H1 (cell line): ENCODE data around the gene SMAD6. TPM values are rescaled to one million over a fixed set of nuclear protein-coding genes. Genes with fewer than 3 reads are reported as not detected.

Experiments used
- CTCF ChIA-PET: fragments of 300-600 bp; sonication (Branson Sonifier 250); formaldehyde crosslinking; loops from one replicate; lab custom pipeline; 2021; ENCODE audit not compliant: partially characterized antibody; lab: Charles Lee
- POLR2A ChIA-PET: fragments of 300-600 bp; sonication (Branson Sonifier 250); formaldehyde crosslinking; loops from one replicate; lab custom pipeline; 2021; ENCODE audit warnings: inconsistent platforms; ENCODE audit not compliant: partially characterized antibody; lab: Charles Lee
- DNase-seq, 2 experiments: peaks; one replicate each; pipeline versions ENCODE4 v3.0.0 to v3.0.0-alpha.2; 2010 to 2022; ENCODE audit warnings: low spot score in 2 of 2, low read depth in 1 of 2, mixed read lengths in 1 of 2
- FAIRE-seq: peaks from 2 replicates; lab custom pipeline; 2011; peaks lifted over from hg19 to GRCh38; lab: Jason Lieb, UNC
- H2AFZ ChIP-seq: 2 replicates; pipeline ENCODE4 v1.8.1; 2012; ENCODE audit warnings: low read length, inconsistent platforms
- H2AK5ac ChIP-seq: 2 replicates; pipeline ENCODE4 v1.6.1; 2013; ENCODE audit warnings: low read depth, low read length
- H2BK120ac ChIP-seq: replicated peaks from 2 replicates; pipeline ENCODE3; 2013; ENCODE audit warnings: low read depth, low read length, inconsistent platforms
- H2BK12ac ChIP-seq: 2 replicates; pipeline ENCODE4 v1.6.1; 2013; ENCODE audit warnings: low read depth, low read length
- H2BK15ac ChIP-seq: 2 replicates; pipeline ENCODE4 v1.6.1; 2013; ENCODE audit warnings: low read length
- H2BK20ac ChIP-seq: 2 replicates; pipeline ENCODE4 v1.6.1; 2013; ENCODE audit warnings: low read length
- H2BK5ac ChIP-seq: 2 replicates; pipeline ENCODE4 v1.6.1; 2013; ENCODE audit warnings: low read depth, low read length
- H3K14ac ChIP-seq: 2 replicates; pipeline ENCODE4 v1.6.1; 2013; ENCODE audit warnings: inconsistent platforms; ENCODE audit not compliant: insufficient read length
- H3K18ac ChIP-seq: 2 replicates; pipeline ENCODE4 v1.6.1; 2013; ENCODE audit warnings: low read length; ENCODE audit errors: extremely low read depth
- H3K23ac ChIP-seq: 2 replicates; pipeline ENCODE4 v1.6.1; 2013; ENCODE audit warnings: inconsistent platforms; ENCODE audit not compliant: insufficient read length
- H3K23me2 ChIP-seq: 2 replicates; pipeline ENCODE4 v1.6.1; 2013; ENCODE audit warnings: low read depth, low read length
- H3K27ac ChIP-seq: 2 replicates; pipeline ENCODE4 v1.6.1; 2011; ENCODE audit warnings: low read depth, low read length, inconsistent platforms
- H3K27me3 ChIP-seq, 4 experiments: replicated peaks in 1 of 4; 1 replicate in 1 of 4; 2 replicates in 3 of 4; pipeline versions ENCODE4 v1.6.1 to v1.8.1; 2011 to 2013; ENCODE audit warnings: low read length in 3 of 4, mild to moderate bottlenecking in 3 of 4, inconsistent platforms in 2 of 4, mixed read lengths in 2 of 4, moderate library complexity in 1 of 4; ENCODE audit not compliant: control insufficient read depth in 3 of 4, insufficient read depth in 3 of 4; ENCODE audit errors: extremely low read depth in 1 of 4
- H3K36me3 ChIP-seq, 4 experiments: 2 replicates each; pipeline versions ENCODE4 v1.6.1 to v1.8.1; 2011 to 2013; ENCODE audit warnings: mild to moderate bottlenecking in 4 of 4, low read length in 3 of 4, moderate library complexity in 2 of 4, control low read depth in 1 of 4, inconsistent platforms in 1 of 4; ENCODE audit not compliant: insufficient read depth in 4 of 4, control insufficient read depth in 2 of 4
- H3K4ac ChIP-seq: replicated peaks from 2 replicates; pipeline ENCODE3; 2013; ENCODE audit warnings: low read length, low read depth, mixed read lengths, inconsistent platforms; ENCODE audit not compliant: insufficient read length
- H3K4me1 ChIP-seq, 4 experiments: replicated peaks in 1 of 4; 1 replicate in 1 of 4; 2 replicates in 3 of 4; pipeline versions ENCODE4 v1.6.1 to v1.8.1; 2011 to 2013; ENCODE audit warnings: low read length in 3 of 4, inconsistent platforms in 2 of 4, mixed read lengths in 1 of 4; ENCODE audit not compliant: insufficient read depth in 4 of 4, control insufficient read depth in 3 of 4
- H3K4me2 ChIP-seq, 2 experiments: 2 replicates each; pipeline versions ENCODE4 v1.6.1 to v1.8.1; 2011 to 2013; ENCODE audit warnings: low read depth in 2 of 2, low read length in 2 of 2, control low read depth in 1 of 2, inconsistent platforms in 1 of 2, mild to moderate bottlenecking in 1 of 2; ENCODE audit not compliant: insufficient read depth in 1 of 2
- H3K4me3 ChIP-seq, 4 experiments: fragments of 200-600, 300-600 bp in 1 of 4; sonication (generic), shearing (Covaris generic), sonication (Bioruptor Twin) in 1 of 4; 2 replicates each; pipeline versions ENCODE4 v1.5.1 to v1.8.1; 2011 to 2016; ENCODE audit warnings: low read length in 4 of 4, low read depth in 3 of 4, control low read depth in 2 of 4, inconsistent platforms in 2 of 4, mild to moderate bottlenecking in 2 of 4, mixed read lengths in 1 of 4, moderate library complexity in 1 of 4; ENCODE audit not compliant: insufficient read depth in 2 of 4; ENCODE audit errors: extremely low read depth in 1 of 4
- H3K56ac ChIP-seq: replicated peaks from 2 replicates; pipeline ENCODE3; 2013; ENCODE audit warnings: low read depth, mild to moderate bottlenecking, mixed read lengths, low read length, inconsistent platforms; ENCODE audit not compliant: insufficient read length
- H3K79me1 ChIP-seq: 2 replicates; pipeline ENCODE4 v1.6.1; 2013; ENCODE audit warnings: low read depth, low read length, control low read depth
- H3K79me2 ChIP-seq, 2 experiments: 2 replicates each; pipeline versions ENCODE4 v1.6.1 to v1.8.1; 2012 to 2013; ENCODE audit warnings: low read length in 2 of 2, mild to moderate bottlenecking in 2 of 2, inconsistent platforms in 1 of 2; ENCODE audit not compliant: insufficient read depth in 2 of 2, control insufficient read depth in 1 of 2
- H3K9ac ChIP-seq, 4 experiments: replicated peaks in 1 of 4; 1 replicate in 1 of 4; 2 replicates in 3 of 4; pipeline versions ENCODE4 v1.6.1 to v1.8.1; 2011 to 2013; ENCODE audit warnings: low read depth in 3 of 4, low read length in 3 of 4, control low read depth in 2 of 4, mild to moderate bottlenecking in 2 of 4, moderate library complexity in 2 of 4, inconsistent platforms in 1 of 4; ENCODE audit errors: extremely low read depth in 1 of 4
- H3K9me3 ChIP-seq, 2 experiments: 2 replicates each; pipeline versions ENCODE4 v1.6.1 to v1.8.1; 2012 to 2013; ENCODE audit warnings: mild to moderate bottlenecking in 2 of 2, moderate library complexity in 2 of 2, control low read depth in 1 of 2, inconsistent platforms in 1 of 2, low read depth in 1 of 2, low read length in 1 of 2, mixed read lengths in 1 of 2; ENCODE audit not compliant: insufficient read depth in 2 of 2
- H4K20me1 ChIP-seq, 2 experiments: replicated peaks in 1 of 2; 2 replicates each; pipeline versions ENCODE3 to v1.8.1; 2011 to 2013; ENCODE audit warnings: inconsistent platforms in 2 of 2, low read length in 2 of 2, mild to moderate bottlenecking in 1 of 2; ENCODE audit not compliant: insufficient read depth in 2 of 2, control insufficient read depth in 1 of 2
- H4K5ac ChIP-seq: 2 replicates; pipeline ENCODE4 v1.6.1; 2013; ENCODE audit warnings: low read length, low read depth, mixed read lengths, inconsistent platforms; ENCODE audit not compliant: insufficient read length
- H4K8ac ChIP-seq: 2 replicates; pipeline ENCODE4 v1.8.0; 2013; ENCODE audit warnings: mild to moderate bottlenecking, moderate library complexity, low read length, inconsistent platforms; ENCODE audit not compliant: insufficient read depth; ENCODE audit errors: extremely low read depth
- H4K91ac ChIP-seq: replicated peaks from 2 replicates; pipeline ENCODE3; 2013; ENCODE audit warnings: low read length, mixed read lengths, inconsistent platforms; ENCODE audit not compliant: insufficient read length
- BCL11A ChIP-seq, 2 experiments: IDR thresholded peaks; one replicate each; pipeline ENCODE4 v1.6.1; 2011; ENCODE audit warnings: low read depth in 2 of 2, low read length in 2 of 2, mild to moderate bottlenecking in 2 of 2
- KDM4A ChIP-seq: IDR thresholded peaks from one replicate; pipeline ENCODE4 v1.7.1; 2012; ENCODE audit warnings: low read depth, mild to moderate bottlenecking, moderate library complexity, low read length, inconsistent platforms; ENCODE audit not compliant: severe bottlenecking
- RXRA ChIP-seq: IDR thresholded peaks from 2 replicates; pipeline ENCODE4 v1.6.1; 2011; ENCODE audit warnings: low read depth, mild to moderate bottlenecking, low read length, moderate library complexity; ENCODE audit not compliant: insufficient read depth
- TAF1 ChIP-seq: IDR thresholded peaks from 2 replicates; pipeline ENCODE4 v1.6.1; 2011; ENCODE audit warnings: mild to moderate bottlenecking, low read depth, low read length
- WGBS, 2 experiments: shearing (Covaris generic) in 1 of 2; methylation state at CpG; one replicate each; pipeline versions ENCODE4 v1.1.6 to v1.1.7; 2013 to 2015; ENCODE audit warnings: low lambda C conversion rate in 2 of 2, mixed read lengths in 2 of 2, inconsistent platforms in 1 of 2, low coverage in 1 of 2, missing lambda C conversion rate in 1 of 2; ENCODE audit not compliant: insufficient replicate concordance in 2 of 2, insufficient coverage in 1 of 2, insufficient read length in 1 of 2; ENCODE audit errors: extremely low coverage in 1 of 2, missing lambda C conversion rate in 1 of 2; 5-methylcytosine and 5-hydroxymethylcytosine counted together
- polyA plus RNA-seq, 7 experiments: library from polyadenylated mRNA; depleted of rRNA in 3 of 7; stranded (reverse) in 5 of 7; unstranded in 2 of 7; fragments of >200 nt in 5 of 7; fragments of 200-250 nt in 2 of 7; gene quantifications; 1 replicate in 5 of 7; 2 replicates in 1 of 7; 4 replicates in 1 of 7; pipeline versions ENCODE4 v1.2.1 to v1.2.3, GENCODE V29; 2011 to 2013; ENCODE audit warnings: missing spikeins in 2 of 7, mixed read lengths in 2 of 7
- total RNA-seq: library from RNA; stranded (reverse); fragmentation: NEBNext Ultra II Directional; extraction: Animal tissue kit (Norgen Biotek cat#: 25700); gene quantifications from 2 replicates; pipeline ENCODE4 v1.2.1, GENCODE V29; 2021
- TF ChIP-seq, protein P1 (sequence below): IDR thresholded peaks from 2 replicates; pipeline ENCODE4 v1.6.1; 2012; ENCODE audit warnings: inconsistent platforms

Gene SMAD6
- total and polyA plus RNA-seq, 2 of the 8 experiments (the other 6 are each of a cell fraction or from before 2014, with no cell fraction given), result 1.8 to 7.0 TPM

DNA sequence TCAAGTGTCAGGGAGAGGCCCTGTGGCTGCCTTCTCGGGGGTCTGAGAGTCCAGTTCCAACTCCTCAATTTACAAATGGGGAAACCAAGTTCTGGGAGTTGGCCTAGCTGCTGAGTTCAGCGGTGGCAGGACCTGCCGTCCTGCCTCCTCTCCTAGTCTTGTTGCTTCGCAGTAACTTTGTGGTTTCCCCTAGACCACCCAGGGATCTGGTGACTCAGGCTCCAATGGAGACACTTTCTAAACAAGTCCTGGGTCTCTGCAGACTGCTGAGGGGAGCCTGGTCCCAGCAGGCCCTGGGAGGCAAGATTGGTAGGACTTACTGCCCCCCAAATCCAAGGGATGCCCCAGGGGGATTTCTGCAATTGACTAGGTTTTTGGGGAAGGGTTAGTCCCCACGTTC lies 83.6 kb downstream of the SMAD6 start:
- no peaks in the 10 kb centered on the region for H3K4me1 ChIP-seq
- no peaks in the 10 kb centered on the region for H3K9me3 ChIP-seq
- H3K18ac ChIP-seq, result no peak overlapping the region
- no peak overlapping the region for H3K27ac ChIP-seq
- no peak overlapping the region for H3K4me3 ChIP-seq
- H4K8ac ChIP-seq, result no peak overlapping the region
- CTCF ChIA-PET, result interaction anchor here (5.6 to 17.8 kb wide), 2 partner anchors 11 to 63 kb away, joined by 32 to 201 read pairs; no protein-coding TSS in a partner anchor
- no peak overlapping the region for H2BK12ac ChIP-seq
- no peak for DNase-seq
- no peak overlapping the region for H2BK15ac ChIP-seq
- H4K20me1 ChIP-seq, result peaks cover 0 to 2% of the 10 kb centered on the region in 2 experiments
- H3K36me3 ChIP-seq, result peaks cover 0 to 5% (median 0%) of the 10 kb centered on the region in 4 experiments; a peak in 1 of 8 replicates
- no peaks in the 10 kb centered on the region for H3K27me3 ChIP-seq
- no peak overlapping the region for H2AK5ac ChIP-seq
- no peak overlapping the region for H3K4me2 ChIP-seq
- TF ChIP-seq KDM4A (no peak), TAF1 (no peak), RXRA (no peak), BCL11A (IDR thresholded peaks at IDR 0.05; ENCODE audit: low read depth in 2 of 2, low read length in 2 of 2) (no peak)
- TF ChIP-seq, protein P1, sequence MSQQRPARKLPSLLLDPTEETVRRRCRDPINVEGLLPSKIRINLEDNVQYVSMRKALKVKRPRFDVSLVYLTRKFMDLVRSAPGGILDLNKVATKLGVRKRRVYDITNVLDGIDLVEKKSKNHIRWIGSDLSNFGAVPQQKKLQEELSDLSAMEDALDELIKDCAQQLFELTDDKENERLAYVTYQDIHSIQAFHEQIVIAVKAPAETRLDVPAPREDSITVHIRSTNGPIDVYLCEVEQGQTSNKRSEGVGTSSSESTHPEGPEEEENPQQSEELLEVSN, result no peak
- H4K5ac ChIP-seq, result no peak overlapping the region
- FAIRE-seq, result no peak
- 90% methylated on average over 4 of the region's 5 CpGs; no CpG with 5 or more reads in 1 of the 2 experiments for WGBS, 2 experiments
- no peaks in the 10 kb centered on the region for H3K23me2 ChIP-seq
- H3K79me2 ChIP-seq, result no peaks in the 10 kb centered on the region
- no peaks in the 10 kb centered on the region for H3K79me1 ChIP-seq
- H3K14ac ChIP-seq, result no peak overlapping the region
- H3K4ac ChIP-seq, result no peak overlapping the region
- H2BK120ac ChIP-seq, result no peak overlapping the region
- POLR2A ChIA-PET, result no interaction called here
- no peak overlapping the region for H3K23ac ChIP-seq
- H4K91ac ChIP-seq, result no peak overlapping the region
- no peak overlapping the region for H2BK5ac ChIP-seq
- no peak overlapping the region for H2BK20ac ChIP-seq
- no peak overlapping the region for H3K56ac ChIP-seq
- no peak overlapping the region for H3K9ac ChIP-seq
- H2AFZ ChIP-seq, result no peak overlapping the region
